ENCODE results near the gene PRKAG3. TPM values are rescaled to one million over a fixed set of nuclear protein-coding genes. Genes with fewer than 3 reads are reported as not detected.
A peak's percentile ranks its signal among the peaks of the same experiment; 100 is the strongest.

The PRKAG3 gene
- total RNA-seq, 2 donors from 2014 or later = not detected

DNA sequence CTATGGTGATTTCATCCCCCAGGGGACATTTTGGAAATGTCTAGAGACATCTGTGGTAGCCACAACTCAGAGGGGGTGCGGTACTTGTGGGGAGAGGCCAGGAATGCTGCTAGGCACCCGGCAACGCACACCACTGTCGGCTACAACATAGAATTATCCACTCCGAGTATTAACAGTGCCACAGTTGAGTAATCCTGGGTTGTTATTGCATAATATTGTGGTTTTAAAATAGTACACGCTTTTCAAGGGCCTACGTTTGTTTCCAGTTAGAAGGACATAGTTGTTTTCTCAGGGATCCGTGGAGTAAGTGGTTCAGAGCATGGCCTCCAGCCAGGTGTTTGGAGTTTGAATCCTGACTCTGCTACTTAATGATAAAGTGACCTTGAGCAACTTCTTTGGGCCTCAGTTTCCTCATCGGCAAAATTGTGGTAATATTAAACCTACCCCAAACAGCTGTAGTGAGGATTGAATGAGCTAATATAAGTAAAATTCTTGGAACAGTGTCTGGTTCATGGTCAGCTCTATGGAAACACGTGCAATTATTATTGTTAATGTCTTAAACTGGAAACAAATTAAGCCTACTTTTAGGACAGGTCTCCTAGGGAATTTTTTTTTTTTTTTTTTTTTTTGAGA is 25.1 kb downstream of the PRKAG3 start:
- peak; percentile 91 for ATAC-seq
- 28 to 45% methylated on average over 10 of the region's 10 CpGs for WGBS, 2 donors
- TF ChIP-seq, protein P1, sequence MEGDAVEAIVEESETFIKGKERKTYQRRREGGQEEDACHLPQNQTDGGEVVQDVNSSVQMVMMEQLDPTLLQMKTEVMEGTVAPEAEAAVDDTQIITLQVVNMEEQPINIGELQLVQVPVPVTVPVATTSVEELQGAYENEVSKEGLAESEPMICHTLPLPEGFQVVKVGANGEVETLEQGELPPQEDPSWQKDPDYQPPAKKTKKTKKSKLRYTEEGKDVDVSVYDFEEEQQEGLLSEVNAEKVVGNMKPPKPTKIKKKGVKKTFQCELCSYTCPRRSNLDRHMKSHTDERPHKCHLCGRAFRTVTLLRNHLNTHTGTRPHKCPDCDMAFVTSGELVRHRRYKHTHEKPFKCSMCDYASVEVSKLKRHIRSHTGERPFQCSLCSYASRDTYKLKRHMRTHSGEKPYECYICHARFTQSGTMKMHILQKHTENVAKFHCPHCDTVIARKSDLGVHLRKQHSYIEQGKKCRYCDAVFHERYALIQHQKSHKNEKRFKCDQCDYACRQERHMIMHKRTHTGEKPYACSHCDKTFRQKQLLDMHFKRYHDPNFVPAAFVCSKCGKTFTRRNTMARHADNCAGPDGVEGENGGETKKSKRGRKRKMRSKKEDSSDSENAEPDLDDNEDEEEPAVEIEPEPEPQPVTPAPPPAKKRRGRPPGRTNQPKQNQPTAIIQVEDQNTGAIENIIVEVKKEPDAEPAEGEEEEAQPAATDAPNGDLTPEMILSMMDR (IDR thresholded peaks at IDR 0.05) = no peak
- no peak for TF ChIP-seq POLR2A (IDR thresholded peaks at IDR 0.05)
- peak; percentile 26 to 73 (median 55) for DNase-seq
- no peak overlapping the region for H3K4me3 ChIP-seq
- no peaks in the 10 kb centered on the region for H3K27me3 ChIP-seq
- intact Hi-C loops (cut with DNase I) = no loop called here
- no peaks in the 10 kb centered on the region for H3K36me3 ChIP-seq (replicated peaks in 1 of 2; ENCODE audit: insufficient read depth in 1 of 2, low read depth in 2 of 2)
- no peaks in the 10 kb centered on the region for H3K4me1 ChIP-seq
- peak overlapping the region in 3 of 4 donors; percentile 3 to 48 (median 43) for H3K27ac ChIP-seq
- peaks cover 0 to 5% (median 0%) of the 10 kb centered on the region in 3 donors for H3K9me3 ChIP-seq

DNA sequence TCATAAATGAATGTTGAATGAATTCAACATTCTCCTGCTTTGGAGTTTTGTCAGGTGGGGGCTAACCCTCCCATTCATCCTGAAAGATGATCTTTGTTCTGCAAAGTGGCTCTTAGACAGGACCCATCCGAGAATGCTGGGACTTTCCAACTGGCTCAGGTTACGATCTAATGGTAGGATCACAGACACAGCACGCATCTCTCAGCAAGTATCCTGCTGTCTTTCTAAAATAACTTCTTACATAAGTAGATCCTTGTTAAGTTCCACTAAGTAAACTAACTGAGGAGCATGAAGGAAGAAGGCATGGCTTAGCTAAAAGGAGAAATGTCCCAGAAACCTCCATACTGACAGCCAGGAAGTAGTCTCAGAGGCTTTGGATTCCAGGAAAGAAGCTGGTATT is 26.0 kb downstream of the PRKAG3 start:
- no peak for TF ChIP-seq POLR2A (IDR thresholded peaks at IDR 0.05)
- TF ChIP-seq, protein P1 (IDR thresholded peaks at IDR 0.05) = no peak
- 62 to 66% methylated on average over 3 of the region's 3 CpGs for WGBS, 2 donors
- no peak for DNase-seq
- H3K4me3 ChIP-seq = no peak overlapping the region
- H3K4me1 ChIP-seq = no peaks in the 10 kb centered on the region
- ATAC-seq = no peak
- peak overlapping the region in 3 of 4 donors; percentile 3 to 48 (median 43) for H3K27ac ChIP-seq
- H3K27me3 ChIP-seq = no peaks in the 10 kb centered on the region
- H3K36me3 ChIP-seq (replicated peaks in 1 of 2; ENCODE audit: insufficient read depth in 1 of 2, low read depth in 2 of 2) = no peaks in the 10 kb centered on the region
- peaks cover 0 to 5% (median 0%) of the 10 kb centered on the region in 3 donors for H3K9me3 ChIP-seq
- intact Hi-C loops (cut with DNase I) = no loop called here

DNA sequence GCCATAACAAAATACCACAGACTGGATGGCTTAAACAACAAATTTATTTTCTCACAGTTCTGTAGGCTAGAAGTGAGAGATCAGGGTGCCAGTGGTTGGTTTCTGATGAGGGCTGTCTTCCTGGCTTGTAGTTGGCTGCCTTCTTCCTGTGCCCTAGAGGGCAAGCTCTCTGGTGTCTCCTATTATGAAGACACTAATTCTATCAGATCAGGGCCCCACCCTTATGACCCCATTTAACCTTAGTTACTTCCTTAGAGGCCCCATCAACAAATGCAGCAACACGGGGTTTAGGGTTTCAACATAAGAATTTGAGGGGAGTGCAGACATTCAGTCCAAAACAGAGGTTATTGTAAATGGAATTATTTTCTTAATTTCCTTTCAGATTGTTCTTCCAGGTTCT is 26.8 kb downstream of the PRKAG3 start:
- H3K27ac ChIP-seq = no peak overlapping the region
- WGBS, 2 donors = 90 to 100% methylated on average over 1 of the region's 1 CpG

GRCh38 chr2:218802386-218802994 is 29.1 kb downstream of the PRKAG3 start:
- DNase-seq (no peak), ATAC-seq (no peak)
- WGBS, 2 donors = 43 to 51% methylated on average over 4 of the region's 4 CpGs
- Histone ChIP-seq H3K27ac (no peak overlapping the region), H3K36me3 (replicated peaks in 1 of 2; ENCODE audit: insufficient read depth in 1 of 2, low read depth in 2 of 2) (no peaks in the 10 kb centered on the region), H3K4me1 (peaks cover 7% of the 10 kb centered on the region), H3K27me3 (no peaks in the 10 kb centered on the region), H3K4me3 (no peak overlapping the region), H3K9me3 (peaks cover 0 to 5% (median 0%) of the 10 kb centered on the region in 3 donors)
- intact Hi-C loops (cut with DNase I) = no loop called here
- TF ChIP-seq POLR2A (IDR thresholded peaks at IDR 0.05) = no peak
- TF ChIP-seq, protein P1 (IDR thresholded peaks at IDR 0.05) = no peak

More for the DNA sequence above, 26.8 kb downstream of the PRKAG3 start:
- no peak overlapping the region for H3K4me3 ChIP-seq
- TF ChIP-seq, protein P1 (IDR thresholded peaks at IDR 0.05) = no peak
- no peak for TF ChIP-seq POLR2A (IDR thresholded peaks at IDR 0.05)
- H3K9me3 ChIP-seq = peaks cover 0 to 5% (median 0%) of the 10 kb centered on the region in 3 donors
- ATAC-seq (no peak), DNase-seq (no peak)
- H3K27me3 ChIP-seq = no peaks in the 10 kb centered on the region
- no peaks in the 10 kb centered on the region for H3K36me3 ChIP-seq (replicated peaks in 1 of 2; ENCODE audit: insufficient read depth in 1 of 2, low read depth in 2 of 2)
- intact Hi-C loops (cut with DNase I) = no loop called here
- H3K4me1 ChIP-seq = no peaks in the 10 kb centered on the region
